BJ (cell line): ENCODE data around the gene SNAI3. TPM values are rescaled to one million over a fixed set of nuclear protein-coding genes. Genes with fewer than 3 reads are reported as not detected.

Source experiments
- CTCF ChIA-PET: fragments of 350-600 bp; formaldehyde crosslinking; extraction: SDS; loops from one replicate; lab custom pipeline; 2021; ENCODE audit warnings: antibody characterized with exemption, inconsistent platforms; lab: Yijun Ruan, JAX
- POLR2A ChIA-PET: fragments of 300-600 bp; sonication (Branson Sonifier 250); formaldehyde crosslinking; extraction: SDS; loops from one replicate; lab custom pipeline; 2021; ENCODE audit warnings: antibody characterized with exemption; lab: Charles Lee
- DNase-seq: peaks from one replicate; pipeline ENCODE4 v3.0.0-alpha.2; 2011; ENCODE audit warnings: low read depth
- H3K27me3 ChIP-seq: 2 replicates; pipeline ENCODE4 v1.6.0; 2011; ENCODE audit warnings: low read length; ENCODE audit not compliant: control insufficient read depth, insufficient read depth
- H3K36me3 ChIP-seq: 2 replicates; pipeline ENCODE4 v1.5.1; 2011; ENCODE audit warnings: low read length; ENCODE audit not compliant: control insufficient read depth, insufficient read depth
- H3K4me3 ChIP-seq: 2 replicates; pipeline ENCODE4 v1.5.1; 2011; ENCODE audit warnings: low read depth, mild to moderate bottlenecking, control low read depth, low read length
- CTCF ChIP-seq: IDR thresholded peaks from 2 replicates; pipeline ENCODE4 v1.5.1; 2011; ENCODE audit warnings: low read depth, mild to moderate bottlenecking, control low read depth, inconsistent platforms, low read length, moderate library complexity; ENCODE audit not compliant: insufficient read depth
- polyA plus RNA-seq: library from polyadenylated mRNA; depleted of rRNA; stranded (reverse); fragments of >200 nt; gene quantifications from 2 replicates; pipeline ENCODE4 v1.2.3, GENCODE V29; 2011

Gene SNAI3
- polyA plus RNA-seq, 1 experiment: not detected

- H3K36me3 ChIP-seq: peaks cover 4% of the 10 kb centered on the region
- ChIA-PET POLR2A (no interaction called here), CTCF (no interaction called here)
- TF ChIP-seq CTCF: no peak
- peaks cover 14% of the 10 kb centered on the region for H3K27me3 ChIP-seq
- DNase-seq: no peak
- no peak overlapping the region for H3K4me3 ChIP-seq
Observed at GRCh38 chr16:88691924-88692560, 5.7 kb upstream of the SNAI3 start.

- peaks cover 14% of the 10 kb centered on the region for H3K27me3 ChIP-seq
- DNase-seq: no peak
- H3K36me3 ChIP-seq: peaks cover 4% of the 10 kb centered on the region; the same call in 1 of the 2 replicates
- TF ChIP-seq CTCF: no peak
- no peak overlapping the region for H3K4me3 ChIP-seq
- CTCF ChIA-PET: no interaction called here
- POLR2A ChIA-PET: no interaction called here
Observed at GRCh38 chr16:88691129-88691813, 5.0 kb upstream of the SNAI3 start.

- TF ChIP-seq CTCF: no peak
- CTCF ChIA-PET: no interaction called here
- H3K27me3 ChIP-seq: peaks cover 14% of the 10 kb centered on the region
- DNase-seq: no peak
- H3K36me3 ChIP-seq: peaks cover under 1% of the 10 kb centered on the region; the same call in 1 of the 2 replicates
- POLR2A ChIA-PET: no interaction called here
- no peak overlapping the region for H3K4me3 ChIP-seq
Observed at GRCh38 chr16:88690341-88691128, 4.2 kb upstream of the SNAI3 start.

GRCh38 chr16:88688013-88688778, 1.9 kb upstream of the SNAI3 start:
- DNase-seq: no peak
- ChIA-PET CTCF (no interaction called here), POLR2A (no interaction called here)
- no peak overlapping the region for H3K4me3 ChIP-seq
- no peak for TF ChIP-seq CTCF
- H3K36me3 ChIP-seq: no peaks in the 10 kb centered on the region
- H3K27me3 ChIP-seq: peaks cover 14% of the 10 kb centered on the region

GRCh38 chr16:88687676-88688012, 1.3 kb upstream of the SNAI3 start:
- no peak for TF ChIP-seq CTCF

More at GRCh38 chr16:88687676-88688012, 1.3 kb upstream of the SNAI3 start:
- POLR2A ChIA-PET: no interaction called here
- Histone ChIP-seq H3K36me3 (no peaks in the 10 kb centered on the region), H3K27me3 (peaks cover 14% of the 10 kb centered on the region), H3K4me3 (no peak overlapping the region)
- CTCF ChIA-PET: interaction anchor here (1.0 to 1.1 kb wide), 2 partner anchors 10 to 24 kb away, joined by 3 read pairs; no protein-coding TSS in a partner anchor
- DNase-seq: no peak
